ENCODE data around the gene GET3.
A peak's percentile ranks its signal among the peaks of the same experiment; 100 is the strongest.

The GET3 gene

GRCh38 chr19:12749938-12750521 is 12.7 kb downstream of the GET3 start:
- H3K27me3 ChIP-seq (ENCODE audit: control insufficient read depth, insufficient read depth, low read length, poor library complexity, severe bottlenecking), result peaks cover 43% of the 10 kb centered on the region
- WGBS, 2 experiments, result 53% methylated on average over 24 of the region's 24 CpGs

GRCh38 chr19:12750851-12751250 is 13.6 kb downstream of the GET3 start:
- 87 to 89% methylated on average over 9 of the region's 9 CpGs for WGBS, 2 experiments
- no peak overlapping the region for H3K4me3 ChIP-seq (ENCODE audit: insufficient read depth, low read depth, low read length)
- peaks cover 8% of the 10 kb centered on the region for H3K4me1 ChIP-seq (ENCODE audit: control insufficient read depth, insufficient read depth, low read length)
- H3K27ac ChIP-seq (ENCODE audit: insufficient read depth, low read depth, low read length, poor library complexity, severe bottlenecking), result no peak overlapping the region
- peaks cover 14% of the 10 kb centered on the region for H3K36me3 ChIP-seq (ENCODE audit: control insufficient read depth, insufficient read depth, low read length)
- H3K9me3 ChIP-seq (ENCODE audit: control insufficient read depth, low read length), result no peaks in the 10 kb centered on the region
- peaks cover 43% of the 10 kb centered on the region for H3K27me3 ChIP-seq (ENCODE audit: control insufficient read depth, insufficient read depth, low read length, poor library complexity, severe bottlenecking)

More at GRCh38 chr19:12749938-12750521, 12.7 kb downstream of the GET3 start:
- Histone ChIP-seq H3K27ac (ENCODE audit: insufficient read depth, low read depth, low read length, poor library complexity, severe bottlenecking) (no peak overlapping the region), H3K4me3 (ENCODE audit: insufficient read depth, low read depth, low read length) (no peak overlapping the region), H3K36me3 (ENCODE audit: control insufficient read depth, insufficient read depth, low read length) (peaks cover 14% of the 10 kb centered on the region), H3K4me1 (ENCODE audit: control insufficient read depth, insufficient read depth, low read length) (peaks cover 8% of the 10 kb centered on the region), H3K9me3 (ENCODE audit: control insufficient read depth, low read length) (no peaks in the 10 kb centered on the region)

DNA sequence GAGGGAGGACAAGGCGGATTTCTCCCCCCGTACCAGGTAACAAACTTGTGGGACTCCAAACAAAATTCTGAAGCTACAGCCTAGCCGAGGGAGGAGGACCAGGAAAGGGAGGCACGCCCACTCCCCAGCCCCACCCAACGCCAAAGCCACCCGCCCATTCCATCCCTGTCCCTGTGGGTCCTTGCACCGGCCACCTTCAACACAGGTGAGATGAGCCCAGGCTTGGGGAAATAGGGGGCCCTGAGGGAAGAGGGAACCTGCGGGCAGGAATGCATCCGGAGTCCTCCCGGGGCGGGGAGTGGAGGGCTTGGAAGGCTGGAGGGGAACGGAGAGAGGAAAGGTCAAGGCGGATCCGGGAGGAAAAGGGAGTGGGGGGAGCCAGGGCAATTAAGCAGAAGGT is 14.3 kb downstream of the GET3 start, which contains the start of gene BEST2:
Gene BEST2, plus strand, starts transcription at position 157 of the 400 bp plus-strand sequence. CDS start 802 bp downstream, outside the sequence.
- H3K36me3 ChIP-seq (ENCODE audit: control insufficient read depth, insufficient read depth, low read length), result peaks cover 14% of the 10 kb centered on the region
- H3K4me1 ChIP-seq (ENCODE audit: control insufficient read depth, insufficient read depth, low read length), result peaks cover 8% of the 10 kb centered on the region
- H3K27me3 ChIP-seq (ENCODE audit: control insufficient read depth, insufficient read depth, low read length, poor library complexity, severe bottlenecking), result peaks cover 43% of the 10 kb centered on the region
- no peak within 1 kb of the TSS for H3K4me3 ChIP-seq (ENCODE audit: insufficient read depth, low read depth, low read length)
- no peaks in the 10 kb centered on the region for H3K9me3 ChIP-seq (ENCODE audit: control insufficient read depth, low read length)
- H3K27ac ChIP-seq (ENCODE audit: insufficient read depth, low read depth, low read length, poor library complexity, severe bottlenecking), result no peak within 1 kb of the TSS
- 6 to 12% methylated on average over 11 to 14 of the region's 14 CpGs for WGBS, 2 experiments

GRCh38 chr19:12752056-12752781 is 14.9 kb downstream of the GET3 start:
- no peak overlapping the region for H3K4me3 ChIP-seq (ENCODE audit: insufficient read depth, low read depth, low read length)
- H3K9me3 ChIP-seq (ENCODE audit: control insufficient read depth, low read length), result no peaks in the 10 kb centered on the region
- no peak overlapping the region for H3K27ac ChIP-seq (ENCODE audit: insufficient read depth, low read depth, low read length, poor library complexity, severe bottlenecking)
- peaks cover 43% of the 10 kb centered on the region for H3K27me3 ChIP-seq (ENCODE audit: control insufficient read depth, insufficient read depth, low read length, poor library complexity, severe bottlenecking)
- peaks cover 10% of the 10 kb centered on the region for H3K36me3 ChIP-seq (ENCODE audit: control insufficient read depth, insufficient read depth, low read length)
- H3K4me1 ChIP-seq (ENCODE audit: control insufficient read depth, insufficient read depth, low read length), result peaks cover 8% of the 10 kb centered on the region
- WGBS, 2 experiments, result 74 to 75% methylated on average over 21 to 22 of the region's 23 CpGs

DNA sequence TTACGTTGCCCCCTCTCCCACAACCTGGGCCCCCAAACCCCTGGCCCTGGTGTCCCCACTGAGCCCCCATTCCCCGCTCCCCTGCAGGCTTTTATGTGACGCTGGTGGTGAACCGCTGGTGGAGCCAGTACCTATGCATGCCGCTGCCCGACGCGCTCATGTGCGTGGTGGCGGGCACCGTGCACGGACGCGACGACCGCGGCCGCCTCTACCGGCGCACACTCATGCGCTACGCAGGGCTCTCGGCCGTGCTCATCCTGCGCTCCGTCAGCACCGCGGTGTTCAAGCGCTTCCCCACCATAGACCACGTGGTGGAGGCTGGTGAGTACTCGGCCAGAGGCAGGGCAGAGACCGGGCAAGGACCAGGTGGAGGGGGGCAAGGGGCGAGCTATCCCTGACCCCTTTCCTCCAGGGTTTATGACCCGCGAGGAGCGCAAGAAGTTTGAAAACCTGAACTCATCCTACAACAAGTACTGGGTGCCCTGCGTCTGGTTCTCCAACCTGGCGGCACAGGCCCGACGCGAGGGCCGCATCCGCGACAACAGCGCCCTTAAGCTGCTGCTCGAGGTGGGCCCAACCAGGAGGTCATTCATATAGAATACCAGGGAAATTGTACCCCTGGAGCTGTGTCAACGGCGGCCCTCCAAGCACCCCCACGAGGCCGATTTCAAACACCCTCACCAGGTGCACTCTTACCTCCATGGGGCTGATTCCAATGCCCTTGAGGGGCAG is 17.3 kb downstream of the GET3 start:
- Histone ChIP-seq H3K9me3 (ENCODE audit: control insufficient read depth, low read length) (no peaks in the 10 kb centered on the region), H3K27ac (ENCODE audit: insufficient read depth, low read depth, low read length, poor library complexity, severe bottlenecking) (no peak overlapping the region), H3K27me3 (ENCODE audit: control insufficient read depth, insufficient read depth, low read length, poor library complexity, severe bottlenecking) (peaks cover 40% of the 10 kb centered on the region), H3K4me3 (ENCODE audit: insufficient read depth, low read depth, low read length) (no peak overlapping the region), H3K4me1 (ENCODE audit: control insufficient read depth, insufficient read depth, low read length) (peaks cover 11% of the 10 kb centered on the region), H3K36me3 (ENCODE audit: control insufficient read depth, insufficient read depth, low read length) (no peaks in the 10 kb centered on the region)
- WGBS, 2 experiments, result 90 to 92% methylated on average over 50 of the region's 50 CpGs

DNA sequence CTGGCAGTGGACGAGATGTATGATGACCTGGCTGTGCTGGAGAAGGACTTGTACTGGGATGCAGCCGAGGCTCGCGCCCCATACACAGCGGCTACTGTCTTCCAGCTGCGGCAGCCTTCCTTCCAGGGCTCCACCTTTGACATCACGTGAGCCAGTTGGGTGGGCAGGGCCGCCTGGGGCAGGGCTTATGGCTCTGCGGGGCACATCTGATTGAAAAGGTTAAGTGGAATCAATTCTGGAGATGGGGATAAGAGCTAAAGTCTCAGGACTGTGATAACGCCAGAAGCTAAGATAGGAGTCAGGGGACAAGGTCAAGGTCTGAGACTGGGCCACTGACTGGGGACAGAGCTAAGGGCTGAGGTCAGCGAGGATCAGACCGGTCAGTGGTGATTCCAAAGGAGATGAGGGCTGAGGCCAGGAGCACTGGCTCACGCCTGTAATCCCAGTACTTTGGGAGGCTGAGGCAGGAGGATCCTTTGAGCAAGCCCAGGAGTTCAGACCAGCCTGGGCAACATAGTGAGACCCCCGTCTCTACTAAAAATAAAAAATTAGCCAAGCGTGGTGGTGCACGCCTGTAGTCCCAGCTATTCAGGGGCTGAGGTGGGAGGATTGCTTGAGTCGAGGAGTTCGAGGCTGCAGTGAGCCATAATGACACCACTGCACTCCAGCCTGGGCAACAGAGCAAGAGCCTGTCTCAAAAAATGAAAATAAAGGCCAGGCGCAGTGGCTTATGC is 19.0 kb downstream of the GET3 start:
- 90 to 92% methylated on average over 19 of the region's 19 CpGs for WGBS, 2 experiments
- H3K4me3 ChIP-seq (ENCODE audit: insufficient read depth, low read depth, low read length), result no peak overlapping the region
- no peaks in the 10 kb centered on the region for H3K9me3 ChIP-seq (ENCODE audit: control insufficient read depth, low read length)
- H3K4me1 ChIP-seq (ENCODE audit: control insufficient read depth, insufficient read depth, low read length), result peaks cover 3% of the 10 kb centered on the region
- H3K36me3 ChIP-seq (ENCODE audit: control insufficient read depth, insufficient read depth, low read length), result no peaks in the 10 kb centered on the region
- H3K27ac ChIP-seq (ENCODE audit: insufficient read depth, low read depth, low read length, poor library complexity, severe bottlenecking), result no peak overlapping the region
- peaks cover 23% of the 10 kb centered on the region for H3K27me3 ChIP-seq (ENCODE audit: control insufficient read depth, insufficient read depth, low read length, poor library complexity, severe bottlenecking)

- WGBS, 2 experiments, result 10% methylated on average over 60 of the region's 60 CpGs
- Histone ChIP-seq H3K4me1 (ENCODE audit: control insufficient read depth, insufficient read depth, low read length) (peaks cover 3% of the 10 kb centered on the region), H3K9me3 (ENCODE audit: control insufficient read depth, low read length) (no peaks in the 10 kb centered on the region), H3K27me3 (ENCODE audit: control insufficient read depth, insufficient read depth, low read length, poor library complexity, severe bottlenecking) (peaks cover 9% of the 10 kb centered on the region), H3K36me3 (ENCODE audit: control insufficient read depth, insufficient read depth, low read length) (no peaks in the 10 kb centered on the region), H3K4me3 (ENCODE audit: insufficient read depth, low read depth, low read length) (peak overlapping the region; percentile 24), H3K27ac (ENCODE audit: insufficient read depth, low read depth, low read length, poor library complexity, severe bottlenecking) (no peak overlapping the region)
Observed at GRCh38 chr19:12757544-12758274, 20.4 kb downstream of the GET3 start.

- Histone ChIP-seq H3K9me3 (ENCODE audit: control insufficient read depth, low read length) (no peaks in the 10 kb centered on the region), H3K4me1 (ENCODE audit: control insufficient read depth, insufficient read depth, low read length) (peaks cover 3% of the 10 kb centered on the region), H3K36me3 (ENCODE audit: control insufficient read depth, insufficient read depth, low read length) (no peaks in the 10 kb centered on the region), H3K27me3 (ENCODE audit: control insufficient read depth, insufficient read depth, low read length, poor library complexity, severe bottlenecking) (no peaks in the 10 kb centered on the region), H3K27ac (ENCODE audit: insufficient read depth, low read depth, low read length, poor library complexity, severe bottlenecking) (no peak overlapping the region), H3K4me3 (ENCODE audit: insufficient read depth, low read depth, low read length) (no peak overlapping the region)
- WGBS, 2 experiments, result 88% methylated on average over 1 to 6 of the region's 6 CpGs
Observed at GRCh38 chr19:12759686-12760085, 22.4 kb downstream of the GET3 start.

DNA sequence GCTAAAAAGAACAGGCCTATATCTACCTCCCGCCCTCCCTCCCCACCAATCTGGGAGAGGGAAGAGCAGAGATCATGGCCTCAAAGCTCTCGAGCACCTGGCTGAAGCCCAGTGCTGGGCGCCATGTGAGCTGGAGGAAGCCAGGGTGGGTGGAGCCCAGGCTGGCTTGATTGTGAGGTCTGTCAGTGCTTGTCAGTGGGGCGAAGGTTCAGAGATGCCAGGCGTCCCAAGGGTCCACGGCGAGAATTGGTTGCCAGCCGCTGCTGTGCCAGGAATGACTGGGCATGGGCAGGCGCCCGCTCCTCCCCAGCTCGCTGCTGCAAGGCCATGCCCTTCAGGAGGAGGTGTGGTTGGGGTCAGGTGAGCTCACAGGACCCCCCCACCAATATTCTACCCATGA is 25.8 kb downstream of the GET3 start:
- Histone ChIP-seq H3K4me1 (ENCODE audit: control insufficient read depth, insufficient read depth, low read length) (no peaks in the 10 kb centered on the region), H3K9me3 (ENCODE audit: control insufficient read depth, low read length) (no peaks in the 10 kb centered on the region), H3K27ac (ENCODE audit: insufficient read depth, low read depth, low read length, poor library complexity, severe bottlenecking) (no peak overlapping the region), H3K27me3 (ENCODE audit: control insufficient read depth, insufficient read depth, low read length, poor library complexity, severe bottlenecking) (no peaks in the 10 kb centered on the region), H3K36me3 (ENCODE audit: control insufficient read depth, insufficient read depth, low read length) (no peaks in the 10 kb centered on the region), H3K4me3 (ENCODE audit: insufficient read depth, low read depth, low read length) (no peak overlapping the region)
- WGBS, 2 experiments, result 95 to 96% methylated on average over 11 of the region's 11 CpGs
